Activated CD8-positive, alpha-beta T cell treated with anti-CD3 and anti-CD28 coated beads for 36 hours (primary cell): ENCODE measurements around the gene OST4. TPM values are rescaled to one million over a fixed set of nuclear protein-coding genes. Genes with fewer than 3 reads are reported as not detected.

Experiments
- ATAC-seq: fragments of 200-7000 bp; cut with Tn5 transposase; one replicate; pipeline ENCODE4 v1.10.0; 2021; ENCODE audit warnings: mild to moderate bottlenecking, moderate library complexity
- CTCF ChIA-PET: fragments of 350-600 bp; sonication (Branson Sonifier 250); formaldehyde crosslinking; loops from one replicate; lab custom pipeline; 2021; ENCODE audit warnings: antibody characterized with exemption; lab: Charles Lee
- POLR2A ChIA-PET: fragments of 350-600 bp; sonication (Branson Sonifier 250); formaldehyde crosslinking; loops from one replicate; lab custom pipeline; 2021; ENCODE audit warnings: antibody characterized with exemption; lab: Charles Lee
- DNase-seq: peaks from one replicate; pipeline ENCODE4 v3.0.0-alpha.2; 2020
- H3K27ac Mint-ChIP-seq: one replicate; pipeline ENCODE4 v1.8.0; 2021; ENCODE audit warnings: mild to moderate bottlenecking, mixed read lengths
- H3K27me3 Mint-ChIP-seq: one replicate; pipeline ENCODE4 v1.8.0; 2021; ENCODE audit warnings: mixed read lengths
- H3K36me3 Mint-ChIP-seq: one replicate; pipeline ENCODE4 v1.8.0; 2021; ENCODE audit warnings: low read depth, mixed read lengths
- H3K4me1 Mint-ChIP-seq: one replicate; pipeline ENCODE4 v1.8.0; 2021; ENCODE audit warnings: low read depth, mixed read lengths
- H3K4me3 Mint-ChIP-seq: one replicate; pipeline ENCODE4 v1.8.0; 2021; ENCODE audit warnings: mild to moderate bottlenecking, moderate library complexity, mixed read lengths
- H3K9me3 Mint-ChIP-seq: one replicate; pipeline ENCODE4 v1.8.0; 2021; ENCODE audit warnings: mixed read lengths
- intact Hi-C: fragments of 100-400 bp; cut with micrococcal nuclease; formaldehyde crosslinking; loops from one replicate; pipeline ENCODE4 v1.10.0; 2022
- total RNA-seq, 2 experiments: library from RNA; stranded (reverse); gene quantifications; one replicate each; pipeline ENCODE4 v1.2.3, GENCODE V29; 2021
- TF ChIP-seq, protein P1 (sequence below): fragments of 200-600 bp; IDR thresholded peaks from one replicate; pipeline ENCODE4 v1.8.0; 2022; ENCODE audit warnings: antibody characterized with exemption, mild to moderate bottlenecking

OST4 gene
- total RNA-seq, 2 experiments from 2014 or later, result 257 to 262 TPM

DNA sequence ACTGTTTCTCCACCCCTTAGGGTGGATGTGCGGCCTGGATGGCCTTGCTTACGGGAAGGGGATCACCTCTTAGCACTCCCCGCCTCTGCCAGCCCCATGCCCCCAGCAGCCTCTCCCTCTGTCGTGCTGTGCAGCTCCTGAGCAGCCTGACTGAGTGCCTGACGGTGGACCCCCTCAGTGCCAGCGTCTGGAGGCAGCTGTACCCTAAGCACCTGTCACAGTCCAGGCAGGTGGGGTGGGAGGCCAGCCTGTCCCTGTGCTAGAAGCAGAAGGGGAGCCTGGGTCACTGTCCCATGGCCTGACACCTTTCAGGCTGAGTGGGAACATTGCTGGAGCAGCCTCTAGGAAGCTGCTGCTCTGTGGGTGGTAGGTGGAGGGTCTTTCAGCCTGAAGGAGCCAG, 33.4 kb downstream of the OST4 start:
- TF ChIP-seq, protein P1, sequence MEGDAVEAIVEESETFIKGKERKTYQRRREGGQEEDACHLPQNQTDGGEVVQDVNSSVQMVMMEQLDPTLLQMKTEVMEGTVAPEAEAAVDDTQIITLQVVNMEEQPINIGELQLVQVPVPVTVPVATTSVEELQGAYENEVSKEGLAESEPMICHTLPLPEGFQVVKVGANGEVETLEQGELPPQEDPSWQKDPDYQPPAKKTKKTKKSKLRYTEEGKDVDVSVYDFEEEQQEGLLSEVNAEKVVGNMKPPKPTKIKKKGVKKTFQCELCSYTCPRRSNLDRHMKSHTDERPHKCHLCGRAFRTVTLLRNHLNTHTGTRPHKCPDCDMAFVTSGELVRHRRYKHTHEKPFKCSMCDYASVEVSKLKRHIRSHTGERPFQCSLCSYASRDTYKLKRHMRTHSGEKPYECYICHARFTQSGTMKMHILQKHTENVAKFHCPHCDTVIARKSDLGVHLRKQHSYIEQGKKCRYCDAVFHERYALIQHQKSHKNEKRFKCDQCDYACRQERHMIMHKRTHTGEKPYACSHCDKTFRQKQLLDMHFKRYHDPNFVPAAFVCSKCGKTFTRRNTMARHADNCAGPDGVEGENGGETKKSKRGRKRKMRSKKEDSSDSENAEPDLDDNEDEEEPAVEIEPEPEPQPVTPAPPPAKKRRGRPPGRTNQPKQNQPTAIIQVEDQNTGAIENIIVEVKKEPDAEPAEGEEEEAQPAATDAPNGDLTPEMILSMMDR, result no peak
- Mint-ChIP-seq H3K4me1 (peaks cover 15% of the 10 kb centered on the region), H3K27ac (no peak overlapping the region), H3K27me3 (no peaks in the 10 kb centered on the region), H3K4me3 (no peak overlapping the region), H3K9me3 (no peaks in the 10 kb centered on the region), H3K36me3 (peaks cover 47% of the 10 kb centered on the region)
- ATAC-seq (no peak), DNase-seq (no peak)
- intact Hi-C loops, result no loop called here
- ChIA-PET CTCF (interaction anchor here (1.1 to 1.5 kb wide), 3 partner anchors 12 to 79 kb away, joined by 3 to 7 read pairs (median 5); partner anchors contain the start of gene OST4), POLR2A (no interaction called here)

DNA sequence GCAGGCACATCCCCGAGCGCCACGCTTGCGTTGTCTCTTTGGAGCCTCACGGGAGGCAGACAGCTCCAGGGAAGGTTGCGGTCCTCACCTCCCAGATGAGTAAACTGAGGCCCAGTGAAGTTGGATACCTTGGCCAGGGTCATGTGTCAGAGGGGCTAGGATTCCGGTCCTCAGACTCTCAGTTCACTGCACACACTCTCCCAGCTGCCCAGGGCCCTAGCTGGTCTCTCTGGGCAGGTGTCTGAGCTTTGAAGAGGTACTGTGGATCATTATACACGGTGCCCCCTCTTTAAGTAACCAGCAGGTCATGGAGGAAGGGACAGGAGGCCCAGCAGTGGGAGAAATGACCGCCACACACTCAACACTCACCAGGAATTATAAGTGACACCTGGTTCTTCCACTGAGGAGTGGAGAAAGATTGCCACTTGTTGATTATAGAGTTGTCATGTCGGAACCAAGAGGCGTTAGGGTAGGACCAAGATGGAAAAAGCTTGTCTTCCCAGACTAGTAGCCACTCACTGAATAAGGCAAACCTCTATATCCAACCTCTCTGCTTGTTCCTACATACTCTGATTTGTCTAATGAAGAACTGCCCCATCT, 38.1 kb downstream of the OST4 start:
- H3K27ac Mint-ChIP-seq, result peak overlapping the region; percentile 88
- H3K36me3 Mint-ChIP-seq, result peaks cover 40% of the 10 kb centered on the region
- POLR2A ChIA-PET, result interaction anchor here (1.0 to 3.9 kb wide), 9 partner anchors 11 to 101 kb away, joined by 3 to 23 read pairs (median 3); partner anchors contain the start of genes AGBL5, OST4 and PREB
- CTCF ChIA-PET, result interaction anchor here (0.8 to 2.2 kb wide), 5 partner anchors 17 to 246 kb away, joined by 3 to 8 read pairs (median 5); partner anchors contain the start of gene AGBL5
- peaks cover 31% of the 10 kb centered on the region for H3K4me1 Mint-ChIP-seq
- TF ChIP-seq, protein P1, result no peak
- intact Hi-C loops, result no loop called here
- no peaks in the 10 kb centered on the region for H3K9me3 Mint-ChIP-seq
- H3K4me3 Mint-ChIP-seq, result peak overlapping the region; percentile 94
- ATAC-seq, result no peak
- no peak for DNase-seq
- no peaks in the 10 kb centered on the region for H3K27me3 Mint-ChIP-seq

DNA sequence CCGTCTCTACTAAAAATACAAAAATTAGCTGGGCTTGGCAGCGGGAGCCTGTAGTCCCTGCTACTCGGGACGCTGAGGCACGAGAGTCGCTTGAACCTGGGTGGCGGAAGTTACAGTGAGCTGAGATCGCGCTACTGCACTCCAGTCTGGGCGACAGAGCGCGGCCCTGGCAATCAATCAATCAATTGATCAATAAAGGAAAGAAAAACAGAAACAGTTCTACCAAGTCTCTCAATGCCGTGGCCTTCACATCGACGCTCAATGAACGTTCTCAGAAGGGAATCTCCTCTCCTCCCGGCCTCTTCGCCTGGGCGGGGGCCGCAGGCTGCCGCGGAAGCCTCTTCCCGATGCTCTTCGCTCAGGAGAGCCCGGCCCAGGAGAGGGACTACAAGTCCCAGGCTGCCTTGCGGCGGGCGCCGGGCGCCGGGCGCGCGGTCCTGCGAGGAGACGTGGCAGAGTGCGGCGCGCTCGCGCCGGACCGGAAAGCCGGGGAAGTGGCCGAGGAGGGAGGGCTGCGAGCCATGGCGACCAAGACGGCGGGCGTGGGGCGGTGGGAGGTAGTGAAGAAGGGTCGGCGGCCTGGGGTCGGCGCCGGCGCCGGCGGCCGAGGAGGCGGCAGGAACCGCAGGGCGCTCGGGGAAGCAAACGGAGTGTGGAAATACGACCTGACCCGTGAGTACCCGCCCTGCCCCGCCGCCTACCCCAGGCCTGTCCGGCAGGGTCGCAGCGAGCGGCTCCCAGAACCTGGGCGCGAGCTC, 38.8 kb downstream of the OST4 start, which contains the start of gene TMEM214:
TSS of gene TMEM214 (plus strand) at position 471 of the 758 bp plus-strand sequence. CDS start at position 522, 51 bp downstream.
- H3K4me3 Mint-ChIP-seq, result peak within 1 kb of the TSS; percentile 94
- ATAC-seq, result peak; percentile 95
- H3K27me3 Mint-ChIP-seq, result no peaks in the 10 kb centered on the region
- TF ChIP-seq, protein P1, result no peak
- ChIA-PET POLR2A (interaction anchor here (1.0 to 3.9 kb wide), 6 partner anchors 10 to 55 kb away, joined by 3 to 23 read pairs (median 4); partner anchors contain the start of gene AGBL5), CTCF (interaction anchor here (0.8 to 2.2 kb wide), 5 partner anchors 18 to 247 kb away, joined by 3 to 8 read pairs (median 5); partner anchors contain the start of gene AGBL5)
- peak; percentile 85 for DNase-seq
- peak within 1 kb of the TSS; percentile 88 for H3K27ac Mint-ChIP-seq
- peaks cover 40% of the 10 kb centered on the region for H3K36me3 Mint-ChIP-seq
- peaks cover 33% of the 10 kb centered on the region for H3K4me1 Mint-ChIP-seq
- intact Hi-C loops, result no loop called here
- no peaks in the 10 kb centered on the region for H3K9me3 Mint-ChIP-seq

DNA sequence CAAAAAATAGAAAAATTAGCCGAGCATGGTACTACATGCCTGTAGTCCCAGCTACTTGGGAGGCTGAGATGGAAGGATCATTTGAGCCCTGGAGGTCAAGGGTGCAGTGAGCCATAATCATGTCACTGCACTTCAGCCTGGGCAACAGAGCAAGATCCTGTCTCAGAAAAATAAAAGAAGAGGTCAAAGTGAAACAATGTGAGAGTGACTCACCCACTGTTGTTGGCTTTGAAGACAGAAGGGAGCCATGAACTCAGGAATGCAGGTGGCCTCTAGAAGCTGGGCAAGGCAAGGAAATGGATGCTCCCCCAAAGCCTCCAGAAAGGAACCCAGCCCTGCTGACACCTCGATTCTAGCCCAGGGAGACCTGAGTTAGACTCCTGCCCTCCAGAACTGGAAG, 42.4 kb downstream of the OST4 start:
- Mint-ChIP-seq H3K4me3 (no peak overlapping the region), H3K27me3 (no peaks in the 10 kb centered on the region), H3K27ac (no peak overlapping the region), H3K4me1 (peaks cover 26% of the 10 kb centered on the region), H3K9me3 (no peaks in the 10 kb centered on the region), H3K36me3 (peaks cover 19% of the 10 kb centered on the region)
- ATAC-seq (no peak), DNase-seq (no peak)
- ChIA-PET CTCF (no interaction called here), POLR2A (interaction anchor here (0.9 to 1.1 kb wide), 3 partner anchors 21 to 46 kb away, joined by 3 read pairs; no protein-coding TSS in a partner anchor)
- intact Hi-C loops, result no loop called here
- TF ChIP-seq, protein P1, result no peak
